GM19397 (cell line): ENCODE measurements around the gene ABCB9.
"Not testable (repeated sequence)": the region's sequence is repeated elsewhere in the genome, so short reads cannot be mapped to it uniquely, and the experiment has no call there.

Source experiments
- ATAC-seq: cut with Tn5 transposase; IDR thresholded peaks from one replicate; pipeline ENCODE4 v1.9.1; 2021; ENCODE audit warnings: mild to moderate bottlenecking, moderate library complexity; ENCODE audit not compliant: unreplicated experiment

Gene ABCB9

DNA sequence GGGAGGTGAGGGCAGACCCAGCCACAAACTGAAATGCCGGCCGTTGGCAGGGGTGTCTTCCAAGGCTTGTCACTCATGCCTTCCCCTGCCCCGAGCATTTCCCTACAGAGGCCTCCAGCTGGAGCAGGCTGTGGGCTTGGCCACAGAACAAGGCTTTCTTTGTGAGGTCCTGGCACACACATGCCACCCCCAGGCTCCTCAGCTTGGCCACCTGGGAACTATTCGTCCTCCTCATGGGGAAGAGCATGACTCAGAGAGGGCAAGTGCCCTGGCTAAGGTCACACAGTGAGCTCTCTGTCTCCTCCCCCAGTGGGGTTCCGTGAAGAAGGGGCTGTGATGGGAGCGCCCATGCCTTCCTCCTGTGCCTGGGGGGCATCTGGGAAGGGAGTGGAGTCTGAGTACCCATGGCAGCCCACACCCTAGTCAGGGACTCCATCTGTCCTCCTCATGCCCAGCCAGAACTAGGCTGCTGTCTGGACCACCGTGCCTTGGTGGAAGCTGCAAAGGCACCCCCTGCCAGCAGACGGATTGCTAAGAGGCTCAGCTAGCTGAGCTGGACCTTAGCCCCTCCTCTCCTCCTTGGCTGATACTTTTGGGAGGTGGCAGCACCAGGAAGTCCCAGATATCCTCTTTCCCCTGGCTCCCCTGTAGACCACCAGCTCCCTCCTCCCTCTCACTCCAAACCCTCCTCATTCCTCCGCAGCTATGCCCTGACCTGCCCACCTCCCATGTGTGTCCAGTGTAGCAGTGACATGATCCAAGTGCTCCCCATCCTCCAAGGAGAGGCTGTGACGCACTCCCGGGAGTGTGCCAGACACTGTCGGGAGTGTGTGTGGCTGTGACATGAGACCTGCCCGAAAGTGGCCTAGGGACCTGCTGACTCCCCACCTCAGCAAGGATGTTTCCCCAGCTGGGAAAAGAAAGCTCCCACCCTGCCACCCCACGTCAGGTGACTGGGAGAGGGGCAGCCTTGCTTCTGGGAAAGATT lies 21.4 kb downstream of the ABCB9 start:
- ATAC-seq = no peak

DNA sequence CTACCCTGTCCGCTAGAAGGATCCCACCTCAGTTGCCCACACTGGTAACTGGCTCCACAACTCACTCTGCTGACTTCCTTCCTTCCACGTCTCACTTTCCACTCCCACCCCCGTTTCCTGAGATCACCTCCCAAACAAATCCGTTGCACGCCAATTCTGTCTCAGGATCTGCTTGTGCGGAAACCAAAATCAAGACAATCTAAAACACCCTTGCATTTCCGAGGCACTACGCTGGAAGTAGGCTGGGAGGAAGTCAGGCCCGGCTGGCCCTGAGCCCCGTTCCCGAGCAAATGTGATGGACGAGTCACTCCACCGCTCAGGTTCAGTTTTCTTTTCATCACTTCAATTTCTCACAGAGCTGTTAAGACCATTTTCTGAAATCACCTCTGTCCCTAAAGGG lies 23.1 kb downstream of the ABCB9 start:
- no peak for ATAC-seq

DNA sequence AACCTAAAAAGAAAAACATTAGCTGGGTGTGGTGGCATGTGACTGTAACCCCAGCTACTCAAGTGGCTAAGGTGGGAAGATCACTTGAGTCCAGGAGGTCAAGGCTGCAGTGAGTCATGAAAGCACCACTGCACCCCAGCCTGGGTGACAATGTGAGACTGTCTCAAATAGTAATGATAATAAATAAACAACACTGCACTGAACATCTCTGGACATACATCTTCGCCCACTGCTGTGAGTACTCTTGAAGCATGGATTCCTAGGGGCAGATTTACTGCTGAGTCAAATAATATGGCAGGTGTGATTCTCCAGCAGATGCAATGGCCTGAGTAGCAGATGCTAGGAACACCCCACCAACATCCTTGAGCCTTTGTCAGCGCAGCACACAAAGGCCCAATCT lies 23.6 kb downstream of the ABCB9 start:
- no peak for ATAC-seq

DNA sequence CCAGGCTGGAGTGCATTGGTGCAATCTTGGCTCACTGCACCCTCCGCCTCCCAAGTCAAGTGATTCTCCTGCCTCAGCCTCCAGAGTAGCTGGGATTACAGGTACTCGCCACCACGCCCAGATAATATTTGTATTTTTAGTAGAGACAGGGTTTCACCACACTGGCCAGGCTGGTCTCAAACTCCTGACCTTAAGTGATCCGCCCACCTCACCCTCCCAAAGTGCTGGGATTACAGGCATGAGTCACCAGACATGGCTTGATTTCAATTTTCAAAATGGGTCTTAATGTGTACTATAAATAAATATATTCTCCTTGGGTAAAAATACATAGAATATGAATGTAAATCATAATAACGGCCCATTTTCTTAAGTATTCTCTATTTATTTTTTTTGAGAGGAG lies 24.9 kb downstream of the ABCB9 start:
- ATAC-seq = not testable (repeated sequence)

DNA sequence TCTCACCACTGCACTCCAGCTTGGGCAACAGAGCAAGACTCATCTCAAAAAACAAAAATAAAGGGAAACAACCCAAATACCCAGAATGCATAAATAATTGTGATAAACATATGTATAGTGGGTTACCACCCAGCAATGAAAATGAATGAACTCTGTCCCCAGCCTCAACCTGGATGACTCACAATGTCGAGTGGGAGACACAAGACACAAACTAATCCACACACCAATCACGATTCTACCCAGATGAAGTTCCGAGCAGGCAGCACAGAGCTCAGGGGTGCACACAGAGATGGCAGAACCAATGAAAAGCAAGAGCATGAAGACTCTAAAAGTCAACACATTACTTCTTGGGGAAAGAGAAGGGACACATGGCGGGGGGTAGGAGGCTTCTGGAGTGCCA lies 27.1 kb downstream of the ABCB9 start:
- ATAC-seq = no peak

DNA sequence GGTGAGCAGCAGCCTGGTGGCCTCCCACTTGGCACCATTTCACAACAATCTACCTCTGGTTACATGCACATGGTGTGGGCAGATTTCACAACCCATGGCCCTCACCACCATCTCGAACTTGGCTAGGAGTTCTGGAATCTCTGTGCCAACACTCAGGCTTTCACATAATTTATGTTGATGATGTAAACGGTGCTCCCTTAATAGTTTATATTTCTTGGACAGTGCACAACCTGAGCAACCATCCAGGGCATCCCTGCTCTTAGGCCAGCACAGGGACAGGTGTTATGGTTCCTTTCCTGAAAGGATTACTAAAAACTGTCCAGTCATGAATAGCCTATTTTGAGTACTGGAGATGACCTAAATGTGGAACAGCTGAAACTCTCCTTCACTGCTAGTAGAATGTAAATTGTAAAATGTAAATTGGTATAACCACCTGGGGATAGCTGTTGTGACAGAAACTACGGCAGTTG lies 28.6 kb downstream of the ABCB9 start:
- no peak for ATAC-seq

DNA sequence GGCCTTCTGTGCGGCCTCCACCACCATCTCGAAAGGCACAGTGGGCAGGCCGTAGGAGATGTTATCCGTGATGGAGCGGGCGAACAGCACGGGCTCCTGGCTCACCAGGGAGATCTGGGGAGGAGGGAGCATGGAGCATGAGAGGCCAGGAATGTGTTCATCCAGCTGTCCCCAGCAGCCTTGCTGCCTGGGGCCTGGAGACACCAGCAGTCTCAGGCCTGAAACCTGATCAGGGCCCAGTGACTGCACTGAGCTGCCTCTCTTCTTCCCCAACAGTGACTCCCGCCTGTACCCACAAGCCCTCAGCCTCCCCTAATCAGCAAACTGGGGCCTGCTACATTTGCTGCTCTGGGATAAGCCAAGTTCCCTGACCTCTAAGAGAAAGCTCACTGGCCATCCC lies 30.9 kb downstream of the ABCB9 start:
- no peak for ATAC-seq

DNA sequence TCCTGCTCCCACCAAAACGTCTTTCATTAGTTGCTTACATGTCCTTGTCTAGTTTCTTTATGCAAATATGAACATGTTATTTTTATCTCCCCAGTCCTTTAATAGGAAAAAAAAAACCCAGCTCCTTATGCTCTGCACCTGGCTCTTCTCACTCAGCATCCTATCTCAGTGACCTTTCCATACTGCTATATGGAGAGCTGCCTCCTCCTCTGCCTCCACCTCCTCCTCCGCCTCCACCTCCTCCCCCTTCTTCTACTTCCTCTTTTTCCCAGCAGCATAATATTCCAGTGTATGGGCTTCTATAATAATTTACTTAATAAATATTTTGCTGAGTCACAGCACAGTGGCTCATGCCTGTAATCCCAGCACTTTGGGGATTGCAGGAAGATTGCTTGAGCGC lies 31.5 kb downstream of the ABCB9 start:
- no peak for ATAC-seq

DNA sequence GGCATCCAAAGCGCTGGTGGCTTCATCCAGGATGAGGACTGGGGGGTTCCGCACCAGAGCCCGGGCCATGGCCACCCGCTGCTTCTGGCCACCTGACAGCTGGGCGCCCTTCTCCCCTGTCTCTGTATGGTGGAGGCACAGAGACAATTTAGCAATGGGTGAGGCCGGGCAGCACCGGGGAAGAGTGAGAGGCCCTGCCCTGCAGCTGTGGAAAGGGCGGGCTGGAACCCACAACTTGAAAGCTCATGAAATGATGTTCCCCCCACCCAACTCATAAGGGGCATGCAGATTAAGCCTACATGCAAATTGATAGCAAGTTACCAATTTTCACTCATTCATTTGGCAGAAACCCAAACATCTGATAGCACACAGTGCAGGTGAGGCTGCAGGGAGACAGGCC lies 34.1 kb downstream of the ABCB9 start:
- no peak for ATAC-seq

DNA sequence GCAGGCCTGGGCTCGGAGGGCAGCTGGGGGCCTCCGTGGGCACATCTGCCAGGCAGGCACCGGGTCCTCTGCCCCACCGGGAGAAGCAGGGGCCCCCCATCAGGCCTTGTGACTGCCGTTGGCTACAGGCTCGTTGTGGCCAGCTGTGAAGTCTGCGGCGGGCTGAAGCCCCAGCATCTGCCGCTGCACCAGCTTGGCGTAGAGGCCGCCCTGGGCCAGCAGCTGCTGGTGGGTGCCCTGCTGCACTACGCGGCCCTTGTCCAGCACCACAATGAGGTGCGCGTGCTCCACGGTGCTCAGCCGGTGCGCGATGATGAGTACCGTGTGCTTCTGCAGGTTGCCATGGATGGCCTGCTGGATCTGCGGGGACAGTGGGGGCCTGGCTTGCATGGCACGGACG lies 36.5 kb downstream of the ABCB9 start:
- no peak for ATAC-seq

DNA sequence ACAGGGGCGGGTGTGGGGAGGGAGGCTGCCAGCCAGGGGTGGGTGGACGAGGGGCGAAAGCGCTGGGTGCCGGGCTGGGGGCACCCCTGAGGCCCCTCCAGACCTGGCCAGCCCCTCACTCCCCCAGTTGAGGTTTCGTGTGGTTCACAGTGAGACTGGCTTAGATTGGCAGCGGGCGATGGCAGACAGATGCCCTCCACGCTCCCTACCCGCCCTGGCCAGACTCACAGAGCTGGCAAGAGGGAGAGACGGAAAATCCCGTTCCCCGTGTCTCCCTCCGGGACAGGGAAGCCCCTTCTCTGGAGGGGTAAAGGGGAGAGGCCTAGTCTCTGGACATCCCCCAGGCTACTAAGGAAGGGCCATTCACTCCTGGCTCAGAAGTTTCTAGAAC lies 37.1 kb downstream of the ABCB9 start:
- ATAC-seq = no peak

DNA sequence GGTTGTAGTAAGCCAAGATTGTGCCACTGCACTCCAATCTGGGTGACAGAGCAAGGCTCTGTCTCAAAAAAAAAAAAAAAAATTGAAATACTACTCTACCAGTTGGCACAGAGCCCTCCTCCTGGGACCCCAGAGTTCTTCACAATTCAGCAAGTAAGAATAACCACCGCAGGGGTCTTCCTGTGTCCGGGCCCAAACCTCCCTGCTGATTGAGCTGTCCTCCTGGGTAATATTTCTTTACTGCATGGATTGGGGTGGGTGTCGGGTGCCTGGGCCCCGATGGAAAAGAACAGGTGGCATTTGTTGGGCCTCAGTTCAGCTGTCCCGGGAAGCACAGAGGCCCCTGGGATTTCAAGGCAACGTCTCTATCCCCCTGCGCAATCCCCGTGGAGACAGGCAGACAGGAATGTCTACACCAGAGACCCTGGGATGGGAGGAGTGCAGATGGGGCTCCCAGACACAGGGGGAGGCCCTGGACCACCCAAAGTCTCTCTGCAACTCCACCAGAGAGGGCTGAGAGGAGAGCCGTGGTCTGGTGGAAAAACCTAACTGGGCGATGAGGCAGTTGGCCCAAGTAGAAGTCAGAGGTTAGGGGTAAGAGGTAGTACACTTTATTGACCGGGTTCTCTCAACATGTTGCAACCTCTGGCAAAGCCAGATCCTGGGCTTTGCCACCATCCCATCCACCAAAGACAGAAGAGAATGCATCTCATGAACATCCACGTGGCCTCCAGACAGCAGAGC lies 37.7 kb downstream of the ABCB9 start:
- no peak for ATAC-seq

DNA sequence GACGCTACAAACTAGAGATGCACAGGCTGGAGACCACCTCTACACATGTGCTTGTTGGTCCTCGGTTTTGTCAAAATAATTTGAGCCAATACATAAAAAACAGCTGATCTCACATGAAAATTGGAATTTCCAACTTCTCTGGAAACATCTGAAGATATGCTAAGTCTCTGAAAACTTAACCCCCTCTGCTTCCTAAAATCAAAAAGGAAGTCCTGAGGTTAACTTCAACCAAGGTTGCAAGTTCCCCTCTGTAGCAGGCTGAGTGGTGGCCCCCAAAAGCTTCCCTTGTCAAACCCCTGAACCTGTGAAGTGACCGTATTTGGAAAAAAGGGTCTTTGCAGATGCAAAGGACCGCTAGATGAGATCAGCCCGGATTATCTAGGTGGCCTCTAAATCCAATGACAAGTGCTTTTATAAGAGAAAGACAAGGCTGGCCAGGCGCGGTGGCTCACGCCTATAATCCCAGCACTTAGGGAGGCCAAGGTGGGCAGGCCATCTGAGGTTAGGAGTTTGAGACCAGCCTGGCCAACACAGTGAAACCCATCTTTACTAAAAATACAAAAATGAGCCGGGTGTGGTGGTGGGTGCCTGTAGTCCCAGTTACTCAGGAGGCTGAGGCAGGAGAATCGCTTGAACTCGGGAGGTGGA lies 38.4 kb downstream of the ABCB9 start:
- ATAC-seq = no peak

DNA sequence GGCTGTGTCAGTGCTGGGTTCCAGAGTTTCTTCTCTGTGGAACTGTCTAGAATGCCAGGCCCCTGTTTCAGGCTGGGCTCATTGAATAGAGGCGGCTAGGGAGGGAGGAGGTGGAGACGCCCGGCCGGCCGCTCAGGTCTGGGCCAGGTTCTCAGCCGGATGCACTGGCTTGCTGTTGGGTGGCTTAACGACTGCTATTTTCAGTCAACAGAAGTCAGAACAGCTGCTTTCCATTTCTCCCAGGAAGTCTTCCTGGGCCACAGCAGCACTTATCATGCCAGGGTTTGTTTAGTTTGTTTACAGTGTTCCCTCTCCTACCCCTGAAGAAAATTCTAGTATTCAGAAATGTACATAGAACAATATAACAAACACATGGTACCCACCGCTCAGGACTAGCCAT lies 44.3 kb downstream of the ABCB9 start:
- ATAC-seq = no peak

DNA sequence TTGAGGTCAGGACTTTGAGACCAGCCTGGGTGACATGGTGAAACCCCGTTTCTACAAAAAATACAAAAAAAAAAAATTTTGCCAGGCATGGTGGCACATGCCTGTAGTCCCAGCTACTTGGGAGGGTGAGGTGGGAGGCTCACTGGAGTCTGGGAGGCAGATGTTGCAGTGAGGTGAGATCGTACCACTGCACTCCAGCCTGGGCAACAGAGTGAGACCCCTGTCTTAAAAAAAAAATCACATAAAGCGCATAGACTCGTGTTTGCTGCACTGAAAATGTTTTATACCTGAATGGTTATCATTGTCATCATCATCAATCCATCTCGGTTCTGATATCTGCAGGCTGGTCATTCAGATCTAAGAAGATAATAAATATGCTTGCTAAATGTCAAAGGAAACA lies 45.6 kb downstream of the ABCB9 start:
- no peak for ATAC-seq

DNA sequence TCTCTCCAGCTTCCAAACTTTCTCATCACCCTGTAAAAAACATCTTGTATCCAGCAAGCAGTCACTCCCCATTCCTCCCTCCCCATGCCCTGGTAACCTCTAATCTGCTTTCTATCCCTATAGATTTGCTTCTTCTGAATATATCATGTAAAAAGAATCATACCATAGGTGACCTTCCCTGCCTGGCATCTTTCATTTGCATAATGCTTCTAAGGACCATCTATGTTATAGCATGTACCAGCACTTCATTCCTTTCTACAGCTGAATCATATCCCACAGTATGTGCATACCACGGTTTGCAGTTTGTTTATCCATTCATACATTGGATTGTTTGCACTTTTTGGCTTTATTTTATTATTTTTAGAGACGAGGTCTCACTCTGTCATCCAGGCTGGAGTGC lies 47.4 kb downstream of the ABCB9 start:
- ATAC-seq = no peak

DNA sequence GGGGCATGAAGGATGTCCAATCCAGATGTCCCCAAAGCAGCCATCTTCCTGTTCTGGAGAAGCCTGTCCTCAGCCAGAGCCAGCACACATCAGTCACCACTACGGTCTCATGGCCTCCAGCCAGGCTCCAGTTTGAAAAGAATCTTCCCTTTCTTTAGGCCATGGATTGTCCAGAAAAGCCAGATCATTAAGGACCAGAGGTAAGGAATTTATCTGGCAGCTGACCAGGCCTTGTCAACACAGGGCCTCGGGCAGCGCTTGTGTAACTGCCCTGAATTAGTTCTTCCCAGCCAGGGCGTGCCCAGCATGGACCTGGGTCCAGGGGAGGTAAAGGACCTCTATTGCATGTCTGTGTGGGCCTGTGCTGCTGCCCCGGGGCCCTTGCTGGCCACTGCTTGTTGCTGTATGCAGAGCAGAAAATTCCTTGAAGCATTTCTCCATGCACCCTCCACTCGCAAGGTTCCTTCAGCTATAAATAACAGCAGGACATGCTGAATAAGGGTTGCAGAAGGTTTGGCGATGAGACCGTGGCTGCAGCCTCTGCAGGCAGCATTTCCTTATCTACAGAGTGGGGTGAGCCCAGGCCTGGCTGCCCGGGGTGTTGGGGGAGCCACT lies 48.6 kb downstream of the ABCB9 start:
- no peak for ATAC-seq

DNA sequence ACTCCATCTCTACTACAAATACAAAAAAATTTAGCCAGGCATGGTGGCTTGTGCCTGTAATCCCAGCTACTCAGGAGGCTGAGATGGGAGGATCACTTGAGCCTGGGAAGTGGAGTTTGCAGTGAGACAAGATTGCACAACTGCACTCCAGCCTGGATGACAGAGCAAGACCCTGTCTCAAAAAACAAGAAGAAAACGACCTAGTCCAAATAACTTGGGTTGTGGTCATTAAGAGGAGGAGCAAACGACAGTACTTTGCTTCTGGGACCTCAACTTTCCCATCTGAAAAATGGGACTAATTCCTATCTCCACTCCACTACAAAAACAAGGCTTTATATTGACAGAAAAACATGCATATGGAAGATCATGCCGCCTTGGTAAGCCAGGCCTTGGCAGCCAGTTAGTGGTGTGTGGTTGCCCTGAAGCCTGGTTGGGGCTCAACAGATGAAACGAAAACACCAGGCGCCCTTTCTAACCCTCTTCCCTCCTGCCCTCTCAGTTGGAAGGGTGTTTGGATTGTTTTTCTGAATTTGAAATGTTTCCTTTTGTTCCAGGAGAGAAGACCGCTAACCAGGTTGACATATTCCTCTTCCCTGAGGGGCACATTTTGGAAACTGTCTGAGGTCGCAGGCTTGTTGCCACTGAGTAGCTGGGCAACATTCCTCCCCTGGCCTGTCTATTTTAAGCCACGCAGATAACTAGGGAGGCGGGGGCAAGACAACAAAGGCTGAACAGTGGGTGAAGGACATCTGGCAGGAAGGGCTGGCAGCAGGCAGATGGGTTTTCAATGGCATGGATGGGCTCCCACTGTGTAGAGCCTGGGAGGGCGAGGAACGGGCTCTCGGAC lies 56.6 kb downstream of the ABCB9 start:
- no peak for ATAC-seq

DNA sequence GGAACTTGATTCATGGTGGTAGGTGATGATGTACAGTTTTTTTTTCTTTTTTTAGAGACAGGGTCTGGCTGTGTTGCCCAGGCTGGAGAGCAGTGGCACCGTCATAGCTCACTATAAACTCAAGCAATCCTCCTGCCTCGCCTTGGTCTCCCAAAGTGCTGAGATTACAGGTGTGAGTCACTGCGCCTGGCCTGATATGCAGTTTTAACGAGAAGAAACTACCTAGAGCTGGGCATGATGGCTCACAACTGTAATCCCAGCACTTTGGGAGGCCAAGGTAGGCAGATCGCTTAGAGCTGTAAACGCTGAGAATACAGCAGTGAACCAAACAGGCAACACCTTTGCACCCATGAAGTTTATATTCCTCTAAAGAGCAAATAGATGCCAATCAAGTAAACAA lies 57.3 kb downstream of the ABCB9 start:
- no peak for ATAC-seq

DNA sequence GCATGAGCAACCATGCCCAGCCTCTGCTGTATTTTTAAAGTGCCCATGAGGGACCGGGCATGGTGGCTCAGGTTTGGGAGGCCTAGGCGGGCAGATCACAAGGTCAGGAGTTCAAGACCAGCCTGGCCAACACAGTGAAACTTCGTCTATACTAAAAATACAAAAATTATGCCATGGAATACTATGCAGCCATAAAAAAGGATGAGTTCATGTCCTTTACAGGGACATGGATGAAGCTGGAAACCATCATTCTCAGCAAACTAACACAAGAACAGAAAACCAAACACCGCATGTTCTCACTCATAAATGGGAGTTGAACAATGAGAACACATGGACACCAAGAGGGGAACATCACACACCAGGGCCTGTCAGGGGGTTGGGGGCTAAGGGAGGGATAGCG lies 61.0 kb downstream of the ABCB9 start:
- not testable (repeated sequence) for ATAC-seq
